Measurements from ENCODE around the gene SEMA5B.
A peak's percentile ranks its signal among the peaks of the same experiment; 100 is the strongest.

The SEMA5B gene

GRCh38 chr3:123027292-123028232 lies at the start of gene SEMA5B:
Gene SEMA5B, minus strand, starts transcription at chr3:123027763. Its CDS starts 66,500 bp downstream, at chr3:122961263.
- peak within 1 kb of the TSS; percentile 44 for H3K4me3 ChIP-seq (ENCODE audit: low read length)
- no peak for DNase-seq (ENCODE audit: low read depth)

GRCh38 chr3:123076496-123077418 lies 49.2 kb upstream of the SEMA5B start:
- no peak for TF ChIP-seq CTCF (conservative IDR thresholded peaks at IDR 0.05; ENCODE audit: low read depth, low read length)
- DNase-seq (ENCODE audit: low read depth): no peak
- H3K4me3 ChIP-seq (ENCODE audit: low read length): no peak overlapping the region

More at GRCh38 chr3:123027292-123028232, at the start of gene SEMA5B:
- no peak for TF ChIP-seq CTCF (conservative IDR thresholded peaks at IDR 0.05; ENCODE audit: low read depth, low read length)

GRCh38 chr3:123076112-123076495 lies 48.5 kb upstream of the SEMA5B start:
- DNase-seq (ENCODE audit: low read depth): no peak
- TF ChIP-seq CTCF (conservative IDR thresholded peaks at IDR 0.05; ENCODE audit: low read depth, low read length): no peak
- no peak overlapping the region for H3K4me3 ChIP-seq (ENCODE audit: low read length)

- H3K4me3 ChIP-seq (ENCODE audit: low read length): no peak overlapping the region
- no peak for DNase-seq (ENCODE audit: low read depth)
- no peak for TF ChIP-seq CTCF (conservative IDR thresholded peaks at IDR 0.05; ENCODE audit: low read depth, low read length)
Observed at GRCh38 chr3:123075359-123075758, 47.8 kb upstream of the SEMA5B start.

- H3K4me3 ChIP-seq (ENCODE audit: low read length): no peak overlapping the region
- no peak for DNase-seq (ENCODE audit: low read depth)
- TF ChIP-seq CTCF (conservative IDR thresholded peaks at IDR 0.05; ENCODE audit: low read depth, low read length): no peak
Observed at GRCh38 chr3:123072564-123072963, 45.0 kb upstream of the SEMA5B start.

GRCh38 chr3:123072152-123072551 lies 44.6 kb upstream of the SEMA5B start:
- no peak overlapping the region for H3K4me3 ChIP-seq (ENCODE audit: low read length)
- TF ChIP-seq CTCF (conservative IDR thresholded peaks at IDR 0.05; ENCODE audit: low read depth, low read length): no peak
- no peak for DNase-seq (ENCODE audit: low read depth)

Measured in retinal pigment epithelial cell (primary cell).